IPS DF 6.9 (cell line): ENCODE data around the gene SH3BP5L.
A peak's percentile ranks its signal among the peaks of the same experiment; 100 is the strongest.

Experiments used
- DNase-seq: peaks from one replicate; pipeline ENCODE4 v3.0.0-alpha.2; 2013; ENCODE audit warnings: low read depth, low spot score
- H3K27ac ChIP-seq: one replicate; pipeline ENCODE4 v1.5.1; 2013; ENCODE audit warnings: low read length, control low read depth
- H3K27me3 ChIP-seq: 2 replicates; pipeline ENCODE4 v1.6.1; 2013; ENCODE audit warnings: mild to moderate bottlenecking, low read length; ENCODE audit not compliant: control insufficient read depth, insufficient read depth
- H3K36me3 ChIP-seq: 2 replicates; pipeline ENCODE4 v1.6.1; 2013; ENCODE audit warnings: low read length; ENCODE audit not compliant: control insufficient read depth, insufficient read depth
- H3K4me1 ChIP-seq: 2 replicates; pipeline ENCODE4 v1.6.1; 2013; ENCODE audit warnings: low read length; ENCODE audit not compliant: control insufficient read depth, insufficient read depth
- H3K4me3 ChIP-seq: 2 replicates; pipeline ENCODE4 v1.5.1; 2013; ENCODE audit warnings: mild to moderate bottlenecking, low read length
- H3K9me3 ChIP-seq: 2 replicates; pipeline ENCODE4 v1.6.1; 2013; ENCODE audit warnings: low read length, inconsistent platforms; ENCODE audit not compliant: control insufficient read depth, insufficient read depth
- WGBS: extraction: QIAGEN DNeasy Blood & Tissue Kit; methylation state at CpG from one replicate; pipeline ENCODE4 v1.1.7; 2013; ENCODE audit warnings: mixed read lengths, missing lambda C conversion rate; ENCODE audit not compliant: insufficient read length, insufficient coverage; 5-methylcytosine and 5-hydroxymethylcytosine counted together

SH3BP5L gene

DNA sequence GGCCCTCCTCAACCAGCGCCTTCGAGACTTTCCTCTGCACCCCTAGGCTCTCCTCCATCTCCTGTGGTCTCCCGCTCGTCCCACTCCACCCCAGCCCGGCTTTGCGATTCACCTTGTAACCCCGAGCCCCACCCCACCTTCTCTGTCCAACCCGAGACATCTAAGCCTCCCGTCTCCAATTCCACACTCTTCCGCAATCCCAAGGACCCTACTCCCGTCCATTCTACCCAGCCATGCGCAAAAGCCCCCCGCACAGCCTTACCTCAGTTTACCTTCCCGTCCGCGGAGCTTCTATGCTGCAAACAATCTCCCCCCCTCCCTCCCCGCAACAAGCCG is 174 bp downstream of the SH3BP5L start:
- Histone ChIP-seq H3K36me3 (no peaks in the 10 kb centered on the region; the same call in 1 of the 2 replicates), H3K27ac (no peak overlapping the region), H3K4me3 (peak overlapping the region; percentile 78; the same call in 1 of the 2 replicates), H3K4me1 (no peaks in the 10 kb centered on the region), H3K9me3 (no peaks in the 10 kb centered on the region), H3K27me3 (no peaks in the 10 kb centered on the region)
- WGBS, result no CpG with 5 or more reads among the region's 18 CpGs
- no peak for DNase-seq

DNA sequence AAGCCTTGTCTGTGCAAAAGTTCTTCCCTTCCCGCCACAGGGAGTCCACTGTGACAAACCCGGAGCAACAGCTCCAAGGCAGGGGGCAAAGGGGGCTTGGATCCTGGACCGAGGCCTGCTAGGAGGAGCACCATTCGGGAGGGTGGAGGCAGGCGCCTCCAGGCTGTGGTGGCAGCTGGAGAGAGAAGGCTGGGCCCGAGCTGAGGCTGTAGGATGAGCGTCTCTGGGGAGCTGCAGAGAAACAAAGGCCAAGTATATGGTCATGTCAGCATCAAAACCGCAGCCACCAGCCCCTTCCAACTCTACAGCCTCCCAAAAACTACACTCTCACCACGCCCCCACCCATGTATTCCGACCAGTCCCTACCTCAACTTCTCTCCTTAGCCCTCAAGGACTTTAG is 579 bp downstream of the SH3BP5L start:
- no peaks in the 10 kb centered on the region for H3K4me1 ChIP-seq
- no peak for DNase-seq
- peak overlapping the region; percentile 78; the same call in 1 of the 2 replicates for H3K4me3 ChIP-seq
- WGBS, result no CpG with 5 or more reads among the region's 10 CpGs
- no peaks in the 10 kb centered on the region for H3K27me3 ChIP-seq
- H3K36me3 ChIP-seq, result no peaks in the 10 kb centered on the region; the same call in 1 of the 2 replicates
- H3K27ac ChIP-seq, result no peak overlapping the region
- H3K9me3 ChIP-seq, result no peaks in the 10 kb centered on the region

DNA sequence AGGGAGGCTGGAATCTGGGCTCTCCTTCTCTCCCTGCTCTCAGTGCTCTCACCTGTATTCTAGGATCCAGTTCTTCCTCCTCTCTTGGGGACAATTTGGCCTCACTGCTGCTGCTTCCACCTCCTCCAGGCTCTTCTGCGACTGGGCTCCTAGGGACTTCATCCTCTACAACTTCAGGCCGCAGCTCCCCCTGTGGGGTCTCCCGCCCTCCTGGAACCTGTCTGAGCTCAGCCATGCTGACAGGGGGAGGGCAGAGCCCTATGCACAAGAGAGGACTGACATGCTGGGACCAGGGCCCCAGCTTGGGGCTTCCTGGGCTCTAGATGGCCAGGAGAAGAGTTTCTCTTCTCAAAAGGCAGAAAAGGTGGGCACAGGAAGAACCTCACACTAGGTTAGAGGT is 1.0 kb downstream of the SH3BP5L start:
- Histone ChIP-seq H3K4me3 (no peak overlapping the region), H3K36me3 (no peaks in the 10 kb centered on the region; the same call in 1 of the 2 replicates), H3K27ac (no peak overlapping the region), H3K9me3 (no peaks in the 10 kb centered on the region), H3K4me1 (no peaks in the 10 kb centered on the region), H3K27me3 (no peaks in the 10 kb centered on the region)
- WGBS, result no CpG with 5 or more reads among the region's 3 CpGs
- DNase-seq, result no peak

DNA sequence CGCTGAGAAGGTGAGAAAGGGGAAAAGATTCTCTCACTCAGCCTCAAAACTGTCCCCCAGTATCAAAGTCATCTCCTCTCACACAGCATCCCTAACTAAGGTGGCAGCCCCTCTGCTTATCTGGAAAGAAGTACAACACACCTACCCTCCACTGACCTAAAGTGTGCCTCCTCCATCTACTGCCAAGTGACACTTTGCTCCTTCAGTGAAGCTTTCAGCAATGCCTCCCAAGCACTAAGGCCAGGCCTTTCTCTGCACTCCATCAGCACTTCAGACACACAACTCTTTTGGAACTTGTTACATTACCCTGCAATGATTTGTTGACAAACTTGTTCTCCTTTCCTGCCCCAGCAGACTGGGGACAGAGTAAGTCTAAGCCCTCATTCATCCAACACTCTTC is 1.4 kb downstream of the SH3BP5L start:
- Histone ChIP-seq H3K27me3 (no peaks in the 10 kb centered on the region), H3K4me1 (no peaks in the 10 kb centered on the region; the same call in 1 of the 2 replicates), H3K9me3 (no peaks in the 10 kb centered on the region), H3K36me3 (no peaks in the 10 kb centered on the region; the same call in 1 of the 2 replicates), H3K4me3 (no peak overlapping the region), H3K27ac (no peak overlapping the region)
- no peak for DNase-seq
- WGBS, result no CpG with 5 or more reads among the region's 1 CpG

DNA sequence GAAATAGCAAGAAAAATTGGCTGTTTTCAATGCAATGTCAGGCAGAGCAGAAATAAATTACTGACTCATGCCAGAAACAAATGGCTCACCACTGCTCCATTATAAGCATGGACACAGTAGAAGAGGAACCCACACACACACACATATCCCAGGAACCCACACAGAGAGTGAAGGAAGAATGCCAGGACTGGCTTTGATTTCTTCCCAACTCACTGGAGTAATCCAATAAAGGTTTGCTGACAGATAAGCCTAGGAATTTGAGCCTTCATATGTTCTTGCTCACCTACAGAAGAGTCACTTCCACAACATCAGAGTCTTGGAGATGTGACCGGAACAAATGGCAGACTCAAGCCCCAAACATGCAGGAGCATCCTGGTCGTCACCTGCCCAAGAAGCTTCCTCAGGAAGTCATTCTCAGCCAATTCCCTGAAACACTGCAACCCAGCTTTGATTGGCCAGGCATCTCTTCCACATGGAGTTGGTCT is 2.2 kb downstream of the SH3BP5L start:
- Histone ChIP-seq H3K27ac (no peak overlapping the region), H3K27me3 (no peaks in the 10 kb centered on the region), H3K9me3 (no peaks in the 10 kb centered on the region), H3K4me3 (no peak overlapping the region), H3K36me3 (peaks cover 3% of the 10 kb centered on the region; the same call in 1 of the 2 replicates), H3K4me1 (peaks cover 2% of the 10 kb centered on the region; the same call in 1 of the 2 replicates)
- DNase-seq, result no peak
- no CpG with 5 or more reads among the region's 2 CpGs for whole genome bisulfite sequencing

DNA sequence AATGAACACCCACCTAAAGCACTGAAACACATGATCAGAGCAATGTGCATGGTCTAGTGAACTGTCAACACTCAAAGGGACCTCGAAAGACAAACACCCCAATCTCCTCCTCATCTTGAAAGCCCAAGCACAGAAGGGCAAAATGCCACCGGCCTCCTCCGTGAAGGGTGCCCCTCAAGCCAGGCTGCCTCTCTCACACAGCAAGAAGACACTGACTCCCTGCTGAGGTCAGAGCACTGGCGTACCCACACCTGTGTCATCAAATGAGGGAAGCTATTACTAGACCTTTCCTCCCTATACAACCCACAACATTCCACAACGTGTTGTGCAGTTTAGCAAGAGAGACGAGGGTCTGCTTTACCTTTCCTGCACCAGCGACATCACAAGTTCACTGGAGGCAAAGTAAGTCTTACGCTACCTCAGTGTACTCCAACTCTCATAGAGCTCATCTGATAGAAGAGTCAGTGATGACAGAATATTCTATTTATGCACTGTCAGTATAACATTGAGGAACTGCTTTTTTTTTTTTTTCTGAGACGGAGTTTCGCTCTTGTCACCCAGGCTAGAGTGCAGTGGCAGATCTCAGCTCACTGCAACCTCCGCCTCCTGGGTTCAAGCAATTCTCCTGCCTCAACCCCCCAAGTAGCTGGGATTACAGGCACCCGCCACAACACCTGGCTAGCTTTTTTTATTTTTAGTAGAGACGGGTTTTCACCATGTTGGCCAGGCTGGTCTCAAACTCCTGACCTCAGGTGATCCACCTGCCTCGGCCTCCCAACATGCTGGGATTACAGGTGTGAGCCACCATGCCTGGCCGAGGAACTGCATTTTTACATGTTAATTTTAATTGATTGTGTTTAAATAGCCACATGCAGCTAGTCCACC is 3.3 kb downstream of the SH3BP5L start:
- DNase-seq, result no peak
- H3K36me3 ChIP-seq, result peaks cover 3% of the 10 kb centered on the region; the same call in 1 of the 2 replicates
- no peak overlapping the region for H3K27ac ChIP-seq
- H3K4me1 ChIP-seq, result peaks cover 2% of the 10 kb centered on the region; the same call in 1 of the 2 replicates
- H3K4me3 ChIP-seq, result no peak overlapping the region
- no peaks in the 10 kb centered on the region for H3K27me3 ChIP-seq
- no peaks in the 10 kb centered on the region for H3K9me3 ChIP-seq
- WGBS, result no CpG with 5 or more reads among the region's 15 CpGs

DNA sequence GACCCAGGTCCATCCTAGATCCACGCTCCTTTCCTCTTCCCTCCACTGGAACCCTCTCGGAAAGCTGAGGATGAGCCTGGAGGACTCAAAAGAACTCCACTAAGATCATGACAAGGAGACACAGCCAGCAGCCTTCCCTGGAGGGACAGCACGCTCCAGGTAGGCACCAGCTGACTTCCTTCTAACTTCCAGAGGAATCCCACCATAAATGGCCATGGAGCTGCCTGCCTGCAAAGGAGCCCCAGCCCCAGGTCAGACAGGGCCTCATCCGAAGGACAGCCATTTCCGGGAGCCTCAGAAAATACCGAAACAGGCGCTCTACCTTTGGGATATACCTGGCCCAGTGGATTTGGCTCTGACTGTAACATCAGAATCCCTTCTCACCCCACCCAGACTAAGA is 4.1 kb downstream of the SH3BP5L start:
- no CpG with 5 or more reads among the region's 7 CpGs for WGBS
- peaks cover 2% of the 10 kb centered on the region; the same call in 1 of the 2 replicates for H3K4me1 ChIP-seq
- no peak overlapping the region for H3K27ac ChIP-seq
- no peaks in the 10 kb centered on the region for H3K27me3 ChIP-seq
- no peaks in the 10 kb centered on the region for H3K9me3 ChIP-seq
- no peak for DNase-seq
- H3K4me3 ChIP-seq, result no peak overlapping the region
- H3K36me3 ChIP-seq, result peaks cover 3% of the 10 kb centered on the region; the same call in 1 of the 2 replicates

DNA sequence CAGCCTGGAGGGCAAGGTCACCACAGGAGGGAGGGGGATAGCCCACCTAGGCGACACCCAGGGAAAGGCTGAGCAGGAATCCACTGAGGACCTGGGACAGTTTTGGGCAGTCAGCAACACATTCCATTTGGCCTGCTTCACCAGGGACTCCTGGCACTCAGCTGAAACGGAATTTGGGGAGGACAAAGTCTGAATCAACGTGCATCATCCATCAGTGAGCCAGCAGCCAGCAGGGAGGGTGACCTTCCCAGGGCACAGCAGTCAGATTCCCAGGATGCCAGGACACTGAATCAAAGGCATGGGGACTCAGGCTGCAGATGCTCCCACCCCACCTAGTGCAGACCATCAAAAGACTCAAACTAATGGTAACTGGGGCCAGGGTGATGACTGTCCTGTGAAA is 4.6 kb downstream of the SH3BP5L start:
- H3K4me3 ChIP-seq, result no peak overlapping the region
- H3K4me1 ChIP-seq, result peaks cover 2% of the 10 kb centered on the region; the same call in 1 of the 2 replicates
- peaks cover 5% of the 10 kb centered on the region; the same call in 1 of the 2 replicates for H3K36me3 ChIP-seq
- H3K9me3 ChIP-seq, result no peaks in the 10 kb centered on the region
- H3K27me3 ChIP-seq, result no peaks in the 10 kb centered on the region
- no peak overlapping the region for H3K27ac ChIP-seq
- no peak for DNase-seq
- no CpG with 5 or more reads among the region's 3 CpGs for WGBS

DNA sequence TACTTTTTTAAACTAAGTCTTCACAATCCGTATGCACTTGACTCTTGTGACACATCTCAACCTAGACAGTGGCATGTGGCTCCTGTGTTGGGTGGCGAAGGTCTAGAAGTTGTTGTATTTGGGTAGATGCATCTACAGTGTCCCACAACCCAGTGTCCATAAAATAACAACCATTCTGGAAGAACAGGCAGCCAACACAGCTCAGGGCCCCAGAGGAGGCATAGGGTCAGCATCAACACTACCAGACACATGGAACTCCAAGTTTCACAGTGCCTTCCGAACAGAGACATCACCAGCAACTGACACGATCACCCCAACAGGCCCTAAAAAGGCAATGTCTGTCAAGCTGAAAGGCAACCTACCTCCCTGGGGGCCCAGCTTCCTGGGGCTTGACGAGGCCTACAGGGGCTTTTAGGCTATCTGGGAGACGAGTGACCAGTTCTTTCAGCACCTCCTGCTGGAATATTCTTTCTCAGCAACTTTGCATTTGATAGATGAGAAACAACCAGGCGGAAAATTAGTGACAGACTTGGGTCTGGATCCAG is 5.6 kb downstream of the SH3BP5L start:
- H3K27ac ChIP-seq, result no peak overlapping the region
- DNase-seq, result no peak
- H3K27me3 ChIP-seq, result no peaks in the 10 kb centered on the region
- no CpG with 5 or more reads among the region's 7 CpGs for WGBS
- H3K9me3 ChIP-seq, result no peaks in the 10 kb centered on the region
- peaks cover 5% of the 10 kb centered on the region; the same call in 1 of the 2 replicates for H3K36me3 ChIP-seq
- H3K4me3 ChIP-seq, result no peak overlapping the region
- peaks cover 2% of the 10 kb centered on the region; the same call in 1 of the 2 replicates for H3K4me1 ChIP-seq

DNA sequence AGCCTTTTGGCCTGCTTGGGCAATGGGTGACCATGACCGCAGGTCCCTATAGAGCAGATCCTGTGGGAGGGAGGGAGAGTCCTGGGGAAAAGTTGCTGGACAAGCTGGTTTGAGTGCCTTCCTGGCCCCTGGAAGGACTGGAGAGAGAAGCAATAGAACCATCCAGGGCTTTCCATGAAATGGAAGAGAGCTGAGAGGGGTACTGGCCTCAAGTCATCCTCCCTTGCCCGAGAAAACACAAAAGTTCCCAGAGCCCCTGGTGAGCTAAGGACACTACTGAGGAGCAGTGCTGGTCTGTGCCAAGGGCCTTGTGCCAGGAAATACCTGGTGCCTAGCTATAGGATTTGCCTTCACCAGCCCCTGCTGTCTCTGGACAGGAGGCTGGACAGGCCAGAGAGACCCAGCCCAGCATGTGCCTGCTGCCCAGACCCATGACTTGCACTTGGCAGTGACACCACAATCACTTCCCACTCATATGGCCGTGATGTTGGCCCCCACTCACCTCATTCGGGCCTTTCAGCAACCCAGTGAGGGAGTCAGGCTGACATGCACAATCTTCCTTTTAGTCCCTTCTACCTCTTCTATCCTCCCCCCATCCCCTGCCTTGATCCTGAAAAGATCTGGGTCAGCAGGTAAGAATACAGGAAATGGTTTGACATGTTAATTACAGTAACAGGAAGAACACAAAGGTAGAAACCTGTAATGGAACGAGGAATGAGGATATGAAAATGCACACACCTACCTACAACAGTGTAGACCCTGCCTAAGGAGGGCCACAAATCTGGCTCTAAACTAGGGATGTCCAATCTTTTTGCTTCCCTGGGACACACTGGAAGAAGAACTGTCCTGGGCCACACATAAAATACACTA is 7.0 kb downstream of the SH3BP5L start:
- Histone ChIP-seq H3K27me3 (no peaks in the 10 kb centered on the region), H3K4me3 (no peak overlapping the region), H3K9me3 (no peaks in the 10 kb centered on the region), H3K36me3 (peaks cover 13% of the 10 kb centered on the region), H3K27ac (no peak overlapping the region), H3K4me1 (peaks cover 2% of the 10 kb centered on the region; the same call in 1 of the 2 replicates)
- WGBS, result no CpG with 5 or more reads among the region's 5 CpGs
- DNase-seq, result no peak
